Measurements from ENCODE around the gene DHRS1. TPM values are rescaled to one million over a fixed set of nuclear protein-coding genes. Genes with fewer than 3 reads are reported as not detected.

DHRS1 gene
- total and polyA plus RNA-seq, 9 of the 15 experiments (the other 6 are each of a cell fraction or from before 2014, with no cell fraction given): 7.3 to 33.6 (median 13.3) TPM

DNA sequence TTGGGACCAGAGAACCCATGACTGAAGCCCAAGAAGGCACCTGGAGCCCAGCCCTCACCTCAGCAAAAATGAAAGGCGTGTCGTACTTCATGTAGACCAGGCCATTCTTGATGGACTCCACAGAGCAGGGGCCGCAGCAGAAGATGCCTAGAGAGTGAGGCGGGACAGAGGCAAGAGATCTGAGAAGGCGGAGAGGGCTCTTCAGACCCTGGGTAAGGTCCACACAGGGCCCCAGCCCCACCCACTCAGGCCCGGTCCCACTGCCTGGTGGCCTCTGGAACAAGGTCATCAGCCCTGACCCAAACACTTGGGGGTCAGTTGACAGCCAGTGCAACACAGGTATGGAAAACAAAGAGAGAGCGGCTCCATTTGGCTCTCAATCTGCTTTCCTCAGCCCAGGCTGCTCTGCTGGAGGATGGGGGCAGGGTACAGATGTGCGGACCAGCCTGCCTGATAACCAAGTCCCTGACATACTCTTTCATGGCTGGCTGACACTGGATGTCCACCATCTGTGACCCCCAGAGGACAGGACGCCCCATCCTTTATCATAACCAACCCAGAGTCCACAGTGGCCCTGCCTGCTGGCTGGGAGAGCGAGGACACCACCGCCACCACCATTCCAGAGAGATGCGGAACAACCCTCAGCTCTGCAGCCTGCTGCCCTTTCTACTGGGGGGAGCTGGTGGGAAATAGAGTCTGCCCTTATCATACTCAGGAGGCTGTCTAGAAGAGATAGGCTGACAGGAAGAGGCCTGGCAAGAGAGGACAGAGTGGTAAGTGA lies 43.5 kb downstream of the DHRS1 start (continued):
- TF ChIP-seq FOXK2 (conservative IDR thresholded peaks at IDR 0.05 in 1 of 2, IDR thresholded peaks at IDR 0.05 in 1 of 2; ENCODE audit: low read depth in 2 of 2): 0 out of 4 replicates have a peak, but pooled peaks of 1 of the 2 experiments have one; percentile 18
- TF ChIP-seq SRF (CRISPR knock-in tag; IDR thresholded peaks at IDR 0.05): no peak
- no peak for TF ChIP-seq ZBED1 (IDR thresholded peaks at IDR 0.05)
- no peak for TF ChIP-seq BRCA1 (IDR thresholded peaks at IDR 0.05)
- no peak for TF ChIP-seq BRCA1 (CRISPR knock-in tag; IDR thresholded peaks at IDR 0.05)
- TF ChIP-seq CBFA2T2 (conservative IDR thresholded peaks at IDR 0.05): peak; percentile 97
- no peak for TF ChIP-seq FIP1L1 (IDR thresholded peaks at IDR 0.05; ENCODE audit: low read depth, low read length, poor library complexity, severe bottlenecking)
- TF ChIP-seq, protein P1, sequence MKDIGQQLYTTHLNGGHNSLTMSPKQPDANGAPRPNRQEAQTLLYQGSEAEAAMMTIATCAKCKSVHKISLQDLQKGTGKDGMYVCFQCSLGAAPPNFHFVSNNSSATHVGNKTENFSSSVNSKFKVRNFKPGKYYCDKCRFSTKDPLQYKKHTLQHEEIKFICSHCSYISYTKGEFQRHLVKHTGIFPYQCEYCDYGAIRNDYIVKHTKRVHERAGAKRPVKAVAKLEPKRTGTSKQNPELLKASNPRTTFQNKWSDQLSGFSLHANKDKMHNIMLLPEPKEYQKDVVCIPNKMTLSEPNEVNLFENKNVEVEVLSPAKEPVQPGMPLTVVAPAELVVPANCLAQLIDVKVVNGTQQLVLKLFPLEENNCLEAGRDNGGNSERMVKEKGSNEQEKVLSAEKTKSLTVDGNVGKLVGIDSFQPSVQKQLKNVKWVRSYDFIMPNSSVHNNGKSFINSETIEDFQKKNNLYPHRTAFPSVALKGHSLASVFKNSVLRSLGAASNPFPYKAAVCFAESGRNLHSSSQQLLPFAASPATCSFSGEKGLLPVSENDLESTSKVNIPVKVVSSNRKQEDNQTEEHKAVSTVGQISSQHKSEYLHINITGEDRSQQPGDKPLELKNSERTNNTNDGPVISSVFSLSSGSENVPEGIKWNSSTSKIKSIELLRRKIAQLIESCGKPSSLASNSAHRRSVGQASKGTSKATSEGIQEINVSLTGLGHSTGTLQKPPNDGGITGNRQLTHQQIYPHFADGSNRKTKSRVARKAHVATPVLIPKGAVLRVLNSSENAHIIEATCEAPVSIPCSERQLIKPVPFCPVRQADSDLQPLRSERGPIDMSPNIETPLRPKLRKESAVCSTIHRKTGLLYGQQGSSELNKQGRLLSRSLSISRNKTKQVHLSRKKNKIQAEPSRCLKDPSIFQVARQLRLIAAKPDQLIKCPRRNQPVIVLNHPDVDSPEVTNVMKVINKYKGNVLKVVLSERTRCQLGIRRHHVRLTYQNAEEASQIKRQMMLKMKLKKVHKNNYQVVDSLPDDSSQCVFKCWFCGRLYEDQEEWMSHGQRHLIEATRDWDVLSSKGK (CRISPR knock-in tag; IDR thresholded peaks at IDR 0.05): no peak
- no peak for TF ChIP-seq ARID2 (IDR thresholded peaks at IDR 0.05)
- TF ChIP-seq, protein P2, sequence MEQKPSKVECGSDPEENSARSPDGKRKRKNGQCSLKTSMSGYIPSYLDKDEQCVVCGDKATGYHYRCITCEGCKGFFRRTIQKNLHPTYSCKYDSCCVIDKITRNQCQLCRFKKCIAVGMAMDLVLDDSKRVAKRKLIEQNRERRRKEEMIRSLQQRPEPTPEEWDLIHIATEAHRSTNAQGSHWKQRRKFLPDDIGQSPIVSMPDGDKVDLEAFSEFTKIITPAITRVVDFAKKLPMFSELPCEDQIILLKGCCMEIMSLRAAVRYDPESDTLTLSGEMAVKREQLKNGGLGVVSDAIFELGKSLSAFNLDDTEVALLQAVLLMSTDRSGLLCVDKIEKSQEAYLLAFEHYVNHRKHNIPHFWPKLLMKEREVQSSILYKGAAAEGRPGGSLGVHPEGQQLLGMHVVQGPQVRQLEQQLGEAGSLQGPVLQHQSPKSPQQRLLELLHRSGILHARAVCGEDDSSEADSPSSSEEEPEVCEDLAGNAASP (IDR thresholded peaks at IDR 0.05): no peak
- no peak for TF ChIP-seq NFYB (IDR thresholded peaks at IDR 0.05; ENCODE audit: extremely low read depth, insufficient read length)
- no peak for TF ChIP-seq SUPT5H (IDR thresholded peaks at IDR 0.05)
- no peak; the same call in 1 of the 2 replicates for TF ChIP-seq NR2C1 (IDR thresholded peaks at IDR 0.05)
- no peak for TF ChIP-seq NR2C1 (tag; IDR thresholded peaks at IDR 0.05)
- no peak for TF ChIP-seq ZNF766 (CRISPR knock-in tag; conservative IDR thresholded peaks at IDR 0.05)
- TF ChIP-seq RUNX1 (IDR thresholded peaks at IDR 0.05; ENCODE audit: low read depth): no peak
- TF ChIP-seq, protein P3, sequence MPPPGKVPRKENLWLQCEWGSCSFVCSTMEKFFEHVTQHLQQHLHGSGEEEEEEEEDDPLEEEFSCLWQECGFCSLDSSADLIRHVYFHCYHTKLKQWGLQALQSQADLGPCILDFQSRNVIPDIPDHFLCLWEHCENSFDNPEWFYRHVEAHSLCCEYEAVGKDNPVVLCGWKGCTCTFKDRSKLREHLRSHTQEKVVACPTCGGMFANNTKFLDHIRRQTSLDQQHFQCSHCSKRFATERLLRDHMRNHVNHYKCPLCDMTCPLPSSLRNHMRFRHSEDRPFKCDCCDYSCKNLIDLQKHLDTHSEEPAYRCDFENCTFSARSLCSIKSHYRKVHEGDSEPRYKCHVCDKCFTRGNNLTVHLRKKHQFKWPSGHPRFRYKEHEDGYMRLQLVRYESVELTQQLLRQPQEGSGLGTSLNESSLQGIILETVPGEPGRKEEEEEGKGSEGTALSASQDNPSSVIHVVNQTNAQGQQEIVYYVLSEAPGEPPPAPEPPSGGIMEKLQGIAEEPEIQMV (tag; conservative IDR thresholded peaks at IDR 0.05; ENCODE audit: low read depth): no peak
- TF ChIP-seq NCOA4 (IDR thresholded peaks at IDR 0.05; ENCODE audit: partially characterized antibody): no peak
- peak; percentile 96 for TF ChIP-seq NCOR1 (IDR thresholded peaks at IDR 0.05)
- TF ChIP-seq CREBBP (IDR thresholded peaks at IDR 0.05; ENCODE audit: low read depth, low read length): no peak
- TF ChIP-seq, protein P4, sequence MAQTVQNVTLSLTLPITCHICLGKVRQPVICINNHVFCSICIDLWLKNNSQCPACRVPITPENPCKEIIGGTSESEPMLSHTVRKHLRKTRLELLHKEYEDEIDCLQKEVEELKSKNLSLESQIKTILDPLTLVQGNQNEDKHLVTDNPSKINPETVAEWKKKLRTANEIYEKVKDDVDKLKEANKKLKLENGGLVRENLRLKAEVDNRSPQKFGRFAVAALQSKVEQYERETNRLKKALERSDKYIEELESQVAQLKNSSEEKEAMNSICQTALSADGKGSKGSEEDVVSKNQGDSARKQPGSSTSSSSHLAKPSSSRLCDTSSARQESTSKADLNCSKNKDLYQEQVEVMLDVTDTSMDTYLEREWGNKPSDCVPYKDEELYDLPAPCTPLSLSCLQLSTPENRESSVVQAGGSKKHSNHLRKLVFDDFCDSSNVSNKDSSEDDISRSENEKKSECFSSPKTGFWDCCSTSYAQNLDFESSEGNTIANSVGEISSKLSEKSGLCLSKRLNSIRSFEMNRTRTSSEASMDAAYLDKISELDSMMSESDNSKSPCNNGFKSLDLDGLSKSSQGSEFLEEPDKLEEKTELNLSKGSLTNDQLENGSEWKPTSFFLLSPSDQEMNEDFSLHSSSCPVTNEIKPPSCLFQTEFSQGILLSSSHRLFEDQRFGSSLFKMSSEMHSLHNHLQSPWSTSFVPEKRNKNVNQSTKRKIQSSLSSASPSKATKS (CRISPR knock-in tag; IDR thresholded peaks at IDR 0.05): no peak

All from K562 (cell line).